Central memory CD4-positive, alpha-beta T cell (primary cell): ENCODE data around the gene PVRIG.
"Not testable (repeated sequence)": the region's sequence is repeated elsewhere in the genome, so short reads cannot be mapped to it uniquely, and the experiment has no call there.

Experiments used
- DNase-seq: peaks from one replicate; pipeline ENCODE4 v3.0.0; 2022

PVRIG gene

GRCh38 chr7:100195901-100196322 lies 23.8 kb upstream of the PVRIG start:
- DNase-seq, result not testable (repeated sequence)

- DNase-seq, result no peak
Measured at GRCh38 chr7:100198266-100198665, 21.5 kb upstream of the PVRIG start.

GRCh38 chr7:100200693-100201092 lies 19.1 kb upstream of the PVRIG start:
- DNase-seq, result no peak

GRCh38 chr7:100204454-100204853 lies 15.3 kb upstream of the PVRIG start:
- DNase-seq, result no peak

- DNase-seq, result peak; percentile 21
Measured at GRCh38 chr7:100208911-100209408, 10.8 kb upstream of the PVRIG start.

GRCh38 chr7:100209493-100209892 lies 10.3 kb upstream of the PVRIG start:
- DNase-seq, result no peak

- DNase-seq, result no peak
Measured at GRCh38 chr7:100210805-100211204, 8.9 kb upstream of the PVRIG start.

- DNase-seq, result peak; percentile 41
Measured at GRCh38 chr7:100211342-100211780, 8.4 kb upstream of the PVRIG start.

GRCh38 chr7:100212631-100213286 lies 7.0 kb upstream of the PVRIG start:
- no peak for DNase-seq

GRCh38 chr7:100213672-100214071 lies 6.1 kb upstream of the PVRIG start:
- no peak for DNase-seq

GRCh38 chr7:100214356-100214755 lies 5.4 kb upstream of the PVRIG start:
- not testable (repeated sequence) for DNase-seq

GRCh38 chr7:100215895-100216294 lies 3.9 kb upstream of the PVRIG start:
- no peak for DNase-seq

GRCh38 chr7:100217934-100218333 lies 1.8 kb upstream of the PVRIG start:
- DNase-seq, result peak; percentile 47

GRCh38 chr7:100219271-100219737 lies 445 bp upstream of the PVRIG start:
- DNase-seq, result no peak

GRCh38 chr7:100220586-100221230 lies 959 bp downstream of the PVRIG start:
- DNase-seq, result no peak

- peak; percentile 91 for DNase-seq
Measured at GRCh38 chr7:100221231-100221718, 1.5 kb downstream of the PVRIG start.

GRCh38 chr7:100221767-100222444 lies 2.2 kb downstream of the PVRIG start:
- no peak for DNase-seq

GRCh38 chr7:100222445-100223132 lies 2.8 kb downstream of the PVRIG start:
- DNase-seq, result no peak

GRCh38 chr7:100223376-100223927 lies 3.7 kb downstream of the PVRIG start:
- not testable (repeated sequence) for DNase-seq

- DNase-seq, result not testable (repeated sequence)
Measured at GRCh38 chr7:100224891-100225290, 5.1 kb downstream of the PVRIG start.

- DNase-seq, result not testable (repeated sequence)
Measured at GRCh38 chr7:100234660-100235317, 15.0 kb downstream of the PVRIG start.

- DNase-seq, result not testable (repeated sequence)
Measured at GRCh38 chr7:100239975-100240374, 20.2 kb downstream of the PVRIG start.
